A549 treated with CpdA at 1 μM for 4 hours (cell line): ENCODE data around the gene SHLD3. TPM values are rescaled to one million over a fixed set of nuclear protein-coding genes. Genes with fewer than 3 reads are reported as not detected.

Experiments used
- total RNA-seq: library from RNA; stranded (reverse); fragments of 200-300 nt; extraction: Qiagen RNA extraction; gene quantifications from 5 replicates; pipeline ENCODE4 v1.2.3, GENCODE V29; 2022; ENCODE audit warnings: low read depth

SHLD3 gene
- 1.8 to 3.3 TPM (median 2.2 TPM) in 5 replicates for total RNA-seq

GRCh38 chr5:65624571-65625555 lies at the start of gene SHLD3, which contains the start of gene TRAPPC13:
Gene SHLD3, plus strand, starts transcription at chr5:65625027. Its CDS starts 4,561 bp downstream, at chr5:65629588.
Gene TRAPPC13, plus strand, starts transcription at chr5:65625027. Its CDS starts 34 bp downstream, at chr5:65625061.

GRCh38 chr5:65624025-65624570 lies 729 bp upstream of the SHLD3 start, which contains the start of gene TRIM23:
Gene TRIM23, minus strand, starts transcription at chr5:65624333. Its CDS starts 59 bp downstream, at chr5:65624274.

Other genes with a start within 250 kb of the SHLD3 start
- gene ADAMTS6, start 143.1 kb upstream of the SHLD3 start, total RNA-seq = 0.03 to 0.12 TPM (median 0.08 TPM) in 4 of 5 replicates, not detected in the other
- gene CENPK, start 61.9 kb upstream of the SHLD3 start, total RNA-seq = 29.7 to 35.5 TPM (median 31.2 TPM) in 5 replicates
- gene PPWD1, start 61.7 kb upstream of the SHLD3 start, total RNA-seq = 19.5 to 24.2 TPM (median 20.6 TPM) in 5 replicates
- 5.0 to 8.9 TPM (median 8.1 TPM) in 5 replicates for gene TRIM23, start 694 bp upstream of the SHLD3 start, total RNA-seq
- gene TRAPPC13, start within 50 bp of the SHLD3 start, total RNA-seq = 11.4 to 19.9 TPM (median 13.3 TPM) in 5 replicates
- 4.8 to 9.2 TPM (median 7.3 TPM) in 5 replicates for gene SGTB, start 97.1 kb downstream of the SHLD3 start, total RNA-seq
- 49.0 to 75.8 TPM (median 61.3 TPM) in 5 replicates for gene NLN, start 97.2 kb downstream of the SHLD3 start, total RNA-seq